Right renal cortex interstitium (tissue), 3 donors: ENCODE measurements around the gene DRC1. TPM values are rescaled to one million over a fixed set of nuclear protein-coding genes. Genes with fewer than 3 reads are reported as not detected.

ENCODE experiments used
- DNase-seq, 3 donors: peaks; one replicate each; pipeline ENCODE4 v3.0.0-alpha.2; 2013; ENCODE audit warnings: low read depth in 3 of 3, low spot score in 2 of 3
- polyA plus RNA-seq, 3 donors: library from polyadenylated mRNA; unstranded; fragments of 120-200 nt; gene quantifications; one replicate each; pipeline ENCODE4 v1.2.1, GENCODE V29; 2013; ENCODE audit not compliant: insufficient read length in 3 of 3

DRC1 gene
- polyA plus RNA-seq, 3 donors: 3.4 to 3.9 (median 3.7) TPM

GRCh38 chr2:26488463-26489212, 86.9 kb downstream of the DRC1 start:
- no peak for DNase-seq

- no peak for DNase-seq
Observed at GRCh38 chr2:26489213-26489850, 87.6 kb downstream of the DRC1 start.

GRCh38 chr2:26491563-26492167, 89.9 kb downstream of the DRC1 start:
- DNase-seq: no peak

GRCh38 chr2:26492749-26493515, 91.2 kb downstream of the DRC1 start:
- DNase-seq: no peak

- no peak for DNase-seq
Observed at GRCh38 chr2:26493566-26493965, 91.8 kb downstream of the DRC1 start.

- DNase-seq: no peak
Observed at GRCh38 chr2:26494199-26494598, 92.5 kb downstream of the DRC1 start.

- no peak for DNase-seq
Observed at GRCh38 chr2:26494891-26495290, 93.2 kb downstream of the DRC1 start.

GRCh38 chr2:26495705-26496297, 94.1 kb downstream of the DRC1 start:
- DNase-seq: peak; percentile 38 to 58 (median 39)

GRCh38 chr2:26500406-26500805, 98.7 kb downstream of the DRC1 start:
- DNase-seq: no peak

GRCh38 chr2:26503231-26503880, 101.6 kb downstream of the DRC1 start:
- peak; percentile 53 to 68 (median 56) for DNase-seq

GRCh38 chr2:26504002-26504401, 102.3 kb downstream of the DRC1 start:
- no peak for DNase-seq

- no peak for DNase-seq
Observed at GRCh38 chr2:26506279-26506678, 104.6 kb downstream of the DRC1 start.

Other genes with a start within 250 kb of the DRC1 start
- 1 to 10 TPM; 5.9 to 6.1 (median 6.0) TPM for gene GAREM2, start 228.8 kb upstream of the DRC1 start, polyA plus RNA-seq
- gene HADHA, start 157.3 kb upstream of the DRC1 start, polyA plus RNA-seq: 100 to 1,000 TPM; 222 to 257 (median 228) TPM
- 100 to 1,000 TPM; 170 to 199 (median 195) TPM for gene HADHB, start 157.0 kb upstream of the DRC1 start, polyA plus RNA-seq
- gene SELENOI, start 55.8 kb upstream of the DRC1 start, polyA plus RNA-seq: 10 to 100 TPM; 21.0 to 23.0 (median 22.4) TPM
- gene ADGRF3, start 55.1 kb upstream of the DRC1 start, polyA plus RNA-seq: 1 to 10 TPM; 2.0 to 2.7 (median 2.3) TPM
- under 1 TPM; 0.11 to 0.14 (median 0.14) TPM for gene OTOF, start 76.2 kb downstream of the DRC1 start, polyA plus RNA-seq
- under 1 TPM; 0.40 to 0.92 (median 0.50) TPM for gene CIB4, start 239.4 kb downstream of the DRC1 start, polyA plus RNA-seq